H1 (cell line): Measurements from ENCODE around the gene CFAP221. TPM values are rescaled to one million over a fixed set of nuclear protein-coding genes. Genes with fewer than 3 reads are reported as not detected.

Experiments used
- CTCF ChIA-PET: fragments of 300-600 bp; sonication (Branson Sonifier 250); formaldehyde crosslinking; loops from one replicate; lab custom pipeline; 2021; ENCODE audit not compliant: partially characterized antibody; lab: Charles Lee
- POLR2A ChIA-PET: fragments of 300-600 bp; sonication (Branson Sonifier 250); formaldehyde crosslinking; loops from one replicate; lab custom pipeline; 2021; ENCODE audit warnings: inconsistent platforms; ENCODE audit not compliant: partially characterized antibody; lab: Charles Lee
- DNase-seq, 2 experiments: peaks; one replicate each; pipeline versions ENCODE4 v3.0.0 to v3.0.0-alpha.2; 2010 to 2022; ENCODE audit warnings: low spot score in 2 of 2, low read depth in 1 of 2, mixed read lengths in 1 of 2
- FAIRE-seq: peaks from 2 replicates; lab custom pipeline; 2011; peaks lifted over from hg19 to GRCh38; lab: Jason Lieb, UNC
- H2AFZ ChIP-seq: 2 replicates; pipeline ENCODE4 v1.8.1; 2012; ENCODE audit warnings: low read length, inconsistent platforms
- H2AK5ac ChIP-seq: 2 replicates; pipeline ENCODE4 v1.6.1; 2013; ENCODE audit warnings: low read depth, low read length
- H2BK120ac ChIP-seq: replicated peaks from 2 replicates; pipeline ENCODE3; 2013; ENCODE audit warnings: low read depth, low read length, inconsistent platforms
- H2BK12ac ChIP-seq: 2 replicates; pipeline ENCODE4 v1.6.1; 2013; ENCODE audit warnings: low read depth, low read length
- H2BK15ac ChIP-seq: 2 replicates; pipeline ENCODE4 v1.6.1; 2013; ENCODE audit warnings: low read length
- H2BK20ac ChIP-seq: 2 replicates; pipeline ENCODE4 v1.6.1; 2013; ENCODE audit warnings: low read length
- H2BK5ac ChIP-seq: 2 replicates; pipeline ENCODE4 v1.6.1; 2013; ENCODE audit warnings: low read depth, low read length
- H3K14ac ChIP-seq: 2 replicates; pipeline ENCODE4 v1.6.1; 2013; ENCODE audit warnings: inconsistent platforms; ENCODE audit not compliant: insufficient read length
- H3K18ac ChIP-seq: 2 replicates; pipeline ENCODE4 v1.6.1; 2013; ENCODE audit warnings: low read length; ENCODE audit errors: extremely low read depth
- H3K23ac ChIP-seq: 2 replicates; pipeline ENCODE4 v1.6.1; 2013; ENCODE audit warnings: inconsistent platforms; ENCODE audit not compliant: insufficient read length
- H3K23me2 ChIP-seq: 2 replicates; pipeline ENCODE4 v1.6.1; 2013; ENCODE audit warnings: low read depth, low read length
- H3K27ac ChIP-seq: 2 replicates; pipeline ENCODE4 v1.6.1; 2011; ENCODE audit warnings: low read depth, low read length, inconsistent platforms
- H3K27me3 ChIP-seq, 4 experiments: replicated peaks in 1 of 4; 1 replicate in 1 of 4; 2 replicates in 3 of 4; pipeline versions ENCODE4 v1.6.1 to v1.8.1; 2011 to 2013; ENCODE audit warnings: low read length in 3 of 4, mild to moderate bottlenecking in 3 of 4, inconsistent platforms in 2 of 4, mixed read lengths in 2 of 4, moderate library complexity in 1 of 4; ENCODE audit not compliant: control insufficient read depth in 3 of 4, insufficient read depth in 3 of 4; ENCODE audit errors: extremely low read depth in 1 of 4
- H3K36me3 ChIP-seq, 4 experiments: 2 replicates each; pipeline versions ENCODE4 v1.6.1 to v1.8.1; 2011 to 2013; ENCODE audit warnings: mild to moderate bottlenecking in 4 of 4, low read length in 3 of 4, moderate library complexity in 2 of 4, control low read depth in 1 of 4, inconsistent platforms in 1 of 4; ENCODE audit not compliant: insufficient read depth in 4 of 4, control insufficient read depth in 2 of 4
- H3K4ac ChIP-seq: replicated peaks from 2 replicates; pipeline ENCODE3; 2013; ENCODE audit warnings: low read length, low read depth, mixed read lengths, inconsistent platforms; ENCODE audit not compliant: insufficient read length
- H3K4me1 ChIP-seq, 4 experiments: replicated peaks in 1 of 4; 1 replicate in 1 of 4; 2 replicates in 3 of 4; pipeline versions ENCODE4 v1.6.1 to v1.8.1; 2011 to 2013; ENCODE audit warnings: low read length in 3 of 4, inconsistent platforms in 2 of 4, mixed read lengths in 1 of 4; ENCODE audit not compliant: insufficient read depth in 4 of 4, control insufficient read depth in 3 of 4
- H3K4me2 ChIP-seq, 2 experiments: 2 replicates each; pipeline versions ENCODE4 v1.6.1 to v1.8.1; 2011 to 2013; ENCODE audit warnings: low read depth in 2 of 2, low read length in 2 of 2, control low read depth in 1 of 2, inconsistent platforms in 1 of 2, mild to moderate bottlenecking in 1 of 2; ENCODE audit not compliant: insufficient read depth in 1 of 2
- H3K4me3 ChIP-seq, 4 experiments: fragments of 200-600, 300-600 bp in 1 of 4; sonication (generic), shearing (Covaris generic), sonication (Bioruptor Twin) in 1 of 4; 2 replicates each; pipeline versions ENCODE4 v1.5.1 to v1.8.1; 2011 to 2016; ENCODE audit warnings: low read length in 4 of 4, low read depth in 3 of 4, control low read depth in 2 of 4, inconsistent platforms in 2 of 4, mild to moderate bottlenecking in 2 of 4, mixed read lengths in 1 of 4, moderate library complexity in 1 of 4; ENCODE audit not compliant: insufficient read depth in 2 of 4; ENCODE audit errors: extremely low read depth in 1 of 4
- H3K56ac ChIP-seq: replicated peaks from 2 replicates; pipeline ENCODE3; 2013; ENCODE audit warnings: low read depth, mild to moderate bottlenecking, mixed read lengths, low read length, inconsistent platforms; ENCODE audit not compliant: insufficient read length
- H3K79me1 ChIP-seq: 2 replicates; pipeline ENCODE4 v1.6.1; 2013; ENCODE audit warnings: low read depth, low read length, control low read depth
- H3K79me2 ChIP-seq, 2 experiments: 2 replicates each; pipeline versions ENCODE4 v1.6.1 to v1.8.1; 2012 to 2013; ENCODE audit warnings: low read length in 2 of 2, mild to moderate bottlenecking in 2 of 2, inconsistent platforms in 1 of 2; ENCODE audit not compliant: insufficient read depth in 2 of 2, control insufficient read depth in 1 of 2
- H3K9ac ChIP-seq, 4 experiments: replicated peaks in 1 of 4; 1 replicate in 1 of 4; 2 replicates in 3 of 4; pipeline versions ENCODE4 v1.6.1 to v1.8.1; 2011 to 2013; ENCODE audit warnings: low read depth in 3 of 4, low read length in 3 of 4, control low read depth in 2 of 4, mild to moderate bottlenecking in 2 of 4, moderate library complexity in 2 of 4, inconsistent platforms in 1 of 4; ENCODE audit errors: extremely low read depth in 1 of 4
- H3K9me3 ChIP-seq, 2 experiments: 2 replicates each; pipeline versions ENCODE4 v1.6.1 to v1.8.1; 2012 to 2013; ENCODE audit warnings: mild to moderate bottlenecking in 2 of 2, moderate library complexity in 2 of 2, control low read depth in 1 of 2, inconsistent platforms in 1 of 2, low read depth in 1 of 2, low read length in 1 of 2, mixed read lengths in 1 of 2; ENCODE audit not compliant: insufficient read depth in 2 of 2
- H4K20me1 ChIP-seq, 2 experiments: replicated peaks in 1 of 2; 2 replicates each; pipeline versions ENCODE3 to v1.8.1; 2011 to 2013; ENCODE audit warnings: inconsistent platforms in 2 of 2, low read length in 2 of 2, mild to moderate bottlenecking in 1 of 2; ENCODE audit not compliant: insufficient read depth in 2 of 2, control insufficient read depth in 1 of 2
- H4K5ac ChIP-seq: 2 replicates; pipeline ENCODE4 v1.6.1; 2013; ENCODE audit warnings: low read length, low read depth, mixed read lengths, inconsistent platforms; ENCODE audit not compliant: insufficient read length
- H4K8ac ChIP-seq: 2 replicates; pipeline ENCODE4 v1.8.0; 2013; ENCODE audit warnings: mild to moderate bottlenecking, moderate library complexity, low read length, inconsistent platforms; ENCODE audit not compliant: insufficient read depth; ENCODE audit errors: extremely low read depth
- H4K91ac ChIP-seq: replicated peaks from 2 replicates; pipeline ENCODE3; 2013; ENCODE audit warnings: low read length, mixed read lengths, inconsistent platforms; ENCODE audit not compliant: insufficient read length
- CTBP2 ChIP-seq: IDR thresholded peaks from 2 replicates; pipeline ENCODE4 v1.7.0; 2011; ENCODE audit warnings: borderline replicate concordance, mild to moderate bottlenecking, moderate library complexity, mixed read lengths, low read length; ENCODE audit not compliant: insufficient read depth, insufficient read length
- EP300 ChIP-seq, 2 experiments: IDR thresholded peaks; 1 replicate in 1 of 2; 2 replicates in 1 of 2; pipeline ENCODE4 v1.6.1; 2011 to 2012; ENCODE audit warnings: low read depth in 2 of 2, low read length in 2 of 2, mild to moderate bottlenecking in 2 of 2, borderline replicate concordance in 1 of 2, inconsistent platforms in 1 of 2, moderate library complexity in 1 of 2
- EZH2 ChIP-seq: fragments of 200-600 bp; sonication (generic); IDR thresholded peaks from 2 replicates; pipeline ENCODE4 v1.7.1; 2012; ENCODE audit warnings: low read depth, mild to moderate bottlenecking, moderate library complexity, low read length, inconsistent platforms; ENCODE audit not compliant: severe bottlenecking
- GABPA ChIP-seq: IDR thresholded peaks from 2 replicates; pipeline ENCODE4 v1.6.1; 2011; ENCODE audit warnings: mild to moderate bottlenecking, low read length, moderate library complexity, borderline replicate concordance; ENCODE audit not compliant: insufficient read depth
- GTF2F1 ChIP-seq: IDR thresholded peaks from 2 replicates; pipeline ENCODE4 v1.6.1; 2012; ENCODE audit warnings: low read depth, low read length, improper control_type of control experiment, borderline replicate concordance
- JUN ChIP-seq: IDR thresholded peaks from 2 replicates; pipeline ENCODE4 v1.6.1; 2011; ENCODE audit warnings: low read depth, mild to moderate bottlenecking, improper control_type of control experiment, low read length
- KDM1A ChIP-seq: fragments of 200-600, 300-600 bp; sonication (generic); IDR thresholded peaks from 2 replicates; pipeline ENCODE4 v1.7.1; 2016; ENCODE audit warnings: mild to moderate bottlenecking, low read length, borderline replicate concordance
- RXRA ChIP-seq: IDR thresholded peaks from 2 replicates; pipeline ENCODE4 v1.6.1; 2011; ENCODE audit warnings: low read depth, mild to moderate bottlenecking, low read length, moderate library complexity; ENCODE audit not compliant: insufficient read depth
- SIX5 ChIP-seq: IDR thresholded peaks from 2 replicates; pipeline ENCODE4 v1.6.1; 2011; ENCODE audit warnings: mild to moderate bottlenecking, low read depth, low read length
- SP4 ChIP-seq: IDR thresholded peaks from 2 replicates; pipeline ENCODE4 v1.6.1; 2012; ENCODE audit warnings: low read length, inconsistent platforms
- TAF1 ChIP-seq: IDR thresholded peaks from 2 replicates; pipeline ENCODE4 v1.6.1; 2011; ENCODE audit warnings: mild to moderate bottlenecking, low read depth, low read length
- USF2 ChIP-seq: IDR thresholded peaks from 2 replicates; pipeline ENCODE4 v1.6.1; 2011; ENCODE audit warnings: low read length, improper control_type of control experiment
- WGBS, 2 experiments: shearing (Covaris generic) in 1 of 2; methylation state at CpG; one replicate each; pipeline versions ENCODE4 v1.1.6 to v1.1.7; 2013 to 2015; ENCODE audit warnings: low lambda C conversion rate in 2 of 2, mixed read lengths in 2 of 2, inconsistent platforms in 1 of 2, low coverage in 1 of 2, missing lambda C conversion rate in 1 of 2; ENCODE audit not compliant: insufficient replicate concordance in 2 of 2, insufficient coverage in 1 of 2, insufficient read length in 1 of 2; ENCODE audit errors: extremely low coverage in 1 of 2, missing lambda C conversion rate in 1 of 2; 5-methylcytosine and 5-hydroxymethylcytosine counted together
- polyA plus RNA-seq, 7 experiments: library from polyadenylated mRNA; depleted of rRNA in 3 of 7; stranded (reverse) in 5 of 7; unstranded in 2 of 7; fragments of >200 nt in 5 of 7; fragments of 200-250 nt in 2 of 7; gene quantifications; 1 replicate in 5 of 7; 2 replicates in 1 of 7; 4 replicates in 1 of 7; pipeline versions ENCODE4 v1.2.1 to v1.2.3, GENCODE V29; 2011 to 2013; ENCODE audit warnings: missing spikeins in 2 of 7, mixed read lengths in 2 of 7
- total RNA-seq: library from RNA; stranded (reverse); fragmentation: NEBNext Ultra II Directional; extraction: Animal tissue kit (Norgen Biotek cat#: 25700); gene quantifications from 2 replicates; pipeline ENCODE4 v1.2.1, GENCODE V29; 2021

Gene CFAP221
- total and polyA plus RNA-seq, 2 of the 8 experiments (the other 6 are each of a cell fraction or from before 2014, with no cell fraction given): 0.14 to 0.71 TPM

- H2AK5ac ChIP-seq: no peak overlapping the region
- no peak overlapping the region for H3K23ac ChIP-seq
- no peak overlapping the region for H3K56ac ChIP-seq
- H2BK20ac ChIP-seq: no peak overlapping the region
- H3K23me2 ChIP-seq: no peaks in the 10 kb centered on the region
- H2BK5ac ChIP-seq: no peak overlapping the region
- no peak overlapping the region for H3K18ac ChIP-seq
- FAIRE-seq (no peak), DNase-seq (no peak)
- no peak overlapping the region for H2BK15ac ChIP-seq
- H3K79me2 ChIP-seq: no peaks in the 10 kb centered on the region
- no peaks in the 10 kb centered on the region for H4K20me1 ChIP-seq
- H3K36me3 ChIP-seq: no peaks in the 10 kb centered on the region
- whole genome bisulfite sequencing, 2 experiments: 88% methylated on average over 6 of the region's 6 CpGs; no CpG with 5 or more reads in 1 of the 2 experiments
- H3K27ac ChIP-seq: no peak overlapping the region
- H2BK120ac ChIP-seq: no peak overlapping the region
- H3K4me3 ChIP-seq: no peak overlapping the region
- H3K27me3 ChIP-seq: no peaks in the 10 kb centered on the region
- ChIA-PET POLR2A (no interaction called here), CTCF (no interaction called here)
- no peak overlapping the region for H4K91ac ChIP-seq
- no peak overlapping the region for H3K14ac ChIP-seq
- H4K5ac ChIP-seq: no peak overlapping the region
- no peaks in the 10 kb centered on the region; a peak in 2 of 7 replicates for H3K4me1 ChIP-seq
- no peak overlapping the region for H3K4me2 ChIP-seq
- H3K79me1 ChIP-seq: no peaks in the 10 kb centered on the region
- no peak overlapping the region for H2AFZ ChIP-seq
- H3K9me3 ChIP-seq: peaks cover 10 to 14% of the 10 kb centered on the region in 2 experiments; a peak in 2 of 4 replicates
- peak overlapping the region; percentile 71; the same call in 1 of the 2 replicates for H4K8ac ChIP-seq
- H3K9ac ChIP-seq: no peak overlapping the region
- H2BK12ac ChIP-seq: no peak overlapping the region
- no peak overlapping the region for H3K4ac ChIP-seq
- no peak for TF ChIP-seq CTBP2
- no peak for TF ChIP-seq SP4
- no peak for TF ChIP-seq GTF2F1
- no peak for TF ChIP-seq GABPA
- no peak for TF ChIP-seq KDM1A
- no peak for TF ChIP-seq EP300 (IDR thresholded peaks at IDR 0.05; ENCODE audit: borderline replicate concordance in 1 of 2, low read depth in 2 of 2, low read length in 2 of 2)
- TF ChIP-seq SIX5: no peak
- TF ChIP-seq USF2: no peak
- no peak for TF ChIP-seq JUN
- TF ChIP-seq RXRA: no peak
- no peak for TF ChIP-seq TAF1
- TF ChIP-seq EZH2: no peak
Measured at GRCh38 chr2:119616421-119616820, 72.2 kb downstream of the CFAP221 start.
